HCT116 (cell line): ENCODE measurements around the gene EVC2. TPM values are rescaled to one million over a fixed set of nuclear protein-coding genes. Genes with fewer than 3 reads are reported as not detected.

Experiments used
- ATAC-seq: fragments of 200-7000 bp; cut with Tn5 transposase; 2 replicates; pipeline ENCODE4 v1.9.1; 2020; ENCODE audit warnings: mild to moderate bottlenecking, moderate library complexity
- BruUV-seq: library from RNA; stranded (reverse); fragments of 400-500 nt; replicated peaks from 2 replicates; lab custom pipeline; 2021; lab: Mats Ljungman, UMichigan
- CTCF ChIA-PET: fragments of 300-600 bp; sonication (Branson Sonifier 250); formaldehyde crosslinking; loops from one replicate; lab custom pipeline; 2021; ENCODE audit warnings: antibody characterized with exemption; lab: Charles Lee
- POLR2A ChIA-PET: fragments of 300-600, 350-600 bp; sonication (Branson Sonifier 250); formaldehyde crosslinking; loops from one replicate; lab custom pipeline; 2021; ENCODE audit warnings: antibody characterized with exemption; lab: Charles Lee
- RAD21 ChIA-PET, 2 experiments: fragments of 300-600 bp; sonication (Branson Sonifier 250); formaldehyde crosslinking; loops; one replicate each; lab custom pipeline; 2023; ENCODE audit warnings: low total read pairs in 2 of 2; ENCODE audit not compliant: uncharacterized antibody in 2 of 2, unreplicated experiment in 2 of 2, low non-redundant PET in 1 of 2; lab: Charles Lee
- DNase-seq: peaks from one replicate; pipeline ENCODE4 v3.0.0-alpha.2; 2010; ENCODE audit warnings: low read depth, low spot score
- H2AFZ ChIP-seq: fragments of 200-600 bp; shearing (Covaris generic), sonication (generic); 2 replicates; pipeline ENCODE4 v1.6.1; 2017; ENCODE audit warnings: low read depth, mixed run types, mixed read lengths, antibody characterized with exemption, low read length; ENCODE audit not compliant: poor library complexity, severe bottlenecking
- H3K27ac ChIP-seq: 2 replicates; pipeline ENCODE4 v1.5.1; 2012; ENCODE audit warnings: low read depth, low read length
- H3K27me3 ChIP-seq: fragments of 200-600 bp; sonication (generic); 2 replicates; pipeline ENCODE4 v1.6.1; 2016; ENCODE audit warnings: mixed run types, low read length, mixed read lengths; ENCODE audit not compliant: insufficient read depth
- H3K36me3 ChIP-seq, 2 experiments: fragments of 200-500 bp in 1 of 2; fragments of 200-600 bp in 1 of 2; sonication (Bioruptor generic) in 1 of 2; sonication (generic) in 1 of 2; 2 replicates each; pipeline versions ENCODE4 v1.5.1 to v1.6.1; 2014 to 2016; ENCODE audit warnings: low read length in 2 of 2, inconsistent platforms in 1 of 2, mixed read lengths in 1 of 2, mixed run types in 1 of 2; ENCODE audit not compliant: insufficient read depth in 2 of 2, control insufficient read depth in 1 of 2
- H3K4me1 ChIP-seq, 2 experiments: fragments of 200-600 bp in 1 of 2; sonication (generic) in 1 of 2; 2 replicates each; pipeline versions ENCODE4 v1.5.1 to v1.6.1; 2012 to 2017; ENCODE audit warnings: low read length in 2 of 2, inconsistent platforms in 1 of 2, mild to moderate bottlenecking in 1 of 2, mixed read lengths in 1 of 2, mixed run types in 1 of 2, moderate library complexity in 1 of 2; ENCODE audit not compliant: insufficient read depth in 2 of 2, control insufficient read depth in 1 of 2
- H3K4me2 ChIP-seq: fragments of 200-600 bp; sonication (generic); 2 replicates; pipeline ENCODE4 v1.6.1; 2017; ENCODE audit warnings: mixed run types, low read length, mixed read lengths
- H3K4me3 ChIP-seq, 2 experiments: fragments of 200-600 bp in 1 of 2; sonication (generic) in 1 of 2; replicated peaks in 1 of 2; 2 replicates each; pipeline ENCODE4 v1.5.1; 2011 to 2016; ENCODE audit warnings: low read length in 2 of 2, control low read depth in 1 of 2, low read depth in 1 of 2, mild to moderate bottlenecking in 1 of 2, mixed read lengths in 1 of 2, mixed run types in 1 of 2
- H3K79me2 ChIP-seq: fragments of 200-600 bp; sonication (generic); 2 replicates; pipeline ENCODE4 v1.6.1; 2017; ENCODE audit warnings: mild to moderate bottlenecking, mixed run types, low read length, moderate library complexity, mixed read lengths; ENCODE audit not compliant: insufficient read depth
- H3K9ac ChIP-seq: fragments of 200-600 bp; sonication (generic); 2 replicates; pipeline ENCODE4 v1.6.1; 2016; ENCODE audit warnings: low read length, mixed read lengths
- H3K9me2 ChIP-seq: fragments of 200-600 bp; sonication (generic), shearing (Covaris generic); 2 replicates; pipeline ENCODE4 v1.6.1; 2017; ENCODE audit warnings: mixed run types, mild to moderate bottlenecking, moderate library complexity; ENCODE audit not compliant: insufficient read depth
- H3K9me3 ChIP-seq, 2 experiments: fragments of 200-500 bp in 1 of 2; fragments of 200-600 bp in 1 of 2; sonication (Bioruptor generic) in 1 of 2; sonication (generic) in 1 of 2; 2 replicates each; pipeline ENCODE4 v1.6.1; 2014 to 2017; ENCODE audit warnings: low read length in 2 of 2, mixed read lengths in 2 of 2, inconsistent platforms in 1 of 2, low read depth in 1 of 2, mild to moderate bottlenecking in 1 of 2, mixed run types in 1 of 2, moderate library complexity in 1 of 2; ENCODE audit not compliant: control insufficient read depth in 1 of 2, insufficient read depth in 1 of 2
- H4K20me1 ChIP-seq: fragments of 200-600 bp; sonication (generic), shearing (Covaris generic); 2 replicates; pipeline ENCODE4 v1.6.1; 2017; ENCODE audit warnings: mixed run types, mild to moderate bottlenecking, moderate library complexity; ENCODE audit not compliant: insufficient read depth
- ATF3 ChIP-seq: IDR thresholded peaks from 2 replicates; pipeline ENCODE4 v1.6.1; 2012
- CBX3 ChIP-seq: IDR thresholded peaks from 2 replicates; pipeline ENCODE4 v1.6.1; 2012; ENCODE audit warnings: low read depth
- CEBPB ChIP-seq: IDR thresholded peaks from 2 replicates; pipeline ENCODE4 v1.6.1; 2012; ENCODE audit warnings: low read depth
- CTCF ChIP-seq, 3 experiments: fragments of 200-600 bp in 1 of 3; sonication (generic) in 1 of 3; IDR thresholded peaks in 2 of 3; conservative IDR thresholded peaks in 1 of 3; 2 replicates each; pipeline ENCODE4 v1.5.1; 2012 to 2017; ENCODE audit warnings: low read depth in 2 of 3, low read length in 2 of 3, antibody characterized with exemption in 1 of 3, borderline replicate concordance in 1 of 3, control low read depth in 1 of 3, mild to moderate bottlenecking in 1 of 3, mixed read lengths in 1 of 3, mixed run types in 1 of 3, moderate library complexity in 1 of 3; ENCODE audit not compliant: insufficient read depth in 1 of 3
- ELF1 ChIP-seq: IDR thresholded peaks from 2 replicates; pipeline ENCODE4 v1.6.1; 2012; ENCODE audit warnings: low read depth, borderline replicate concordance
- FOSL1 ChIP-seq: IDR thresholded peaks from 2 replicates; pipeline ENCODE4 v1.6.1; 2012; ENCODE audit warnings: low read depth
- JUND ChIP-seq: IDR thresholded peaks from 2 replicates; pipeline ENCODE4 v1.6.1; 2012
- RAD21 ChIP-seq: IDR thresholded peaks from 2 replicates; pipeline ENCODE4 v1.6.1; 2012; ENCODE audit warnings: low read depth, mild to moderate bottlenecking
- SIN3A ChIP-seq: IDR thresholded peaks from 2 replicates; pipeline ENCODE4 v1.6.1; 2012; ENCODE audit warnings: low read depth
- SP1 ChIP-seq: IDR thresholded peaks from 2 replicates; pipeline ENCODE4 v1.6.1; 2012; ENCODE audit warnings: low read depth
- SRF ChIP-seq: IDR thresholded peaks from 2 replicates; pipeline ENCODE4 v1.6.1; 2012; ENCODE audit warnings: low read depth
- YY1 ChIP-seq: IDR thresholded peaks from 2 replicates; pipeline ENCODE4 v1.6.1; 2011; ENCODE audit warnings: low read length, low read depth, moderate library complexity, mild to moderate bottlenecking; ENCODE audit not compliant: insufficient replicate concordance; ENCODE audit errors: extremely low read depth
- ZBTB33 ChIP-seq: IDR thresholded peaks from 2 replicates; pipeline ENCODE4 v1.6.1; 2011; ENCODE audit warnings: mild to moderate bottlenecking, low read length, moderate library complexity; ENCODE audit not compliant: insufficient replicate concordance; ENCODE audit errors: extremely low read depth
- ZNF274 ChIP-seq: fragments of 200-500 bp; sonication (Bioruptor generic); IDR thresholded peaks from 2 replicates; pipeline ENCODE4 v1.6.1; 2014; ENCODE audit warnings: mild to moderate bottlenecking, low read depth, low read length, inconsistent platforms
- intact Hi-C: fragments of 100-400 bp; cut with micrococcal nuclease; formaldehyde crosslinking; loops from 2 replicates; pipeline ENCODE4 v1.10.0; 2022
- total RNA-seq: library from RNA; stranded (reverse); gene quantifications from one replicate; pipeline ENCODE4 v1.2.1, GENCODE V29; 2021; ENCODE audit not compliant: unreplicated experiment
- TF ChIP-seq, protein P1 (sequence below): IDR thresholded peaks from 2 replicates; pipeline ENCODE4 v1.6.1; 2012

The EVC2 gene
- total RNA-seq, 1 experiment from 2014 or later, result not detected

- peaks cover 21% of the 10 kb centered on the region; the same call in 1 of the 2 replicates for H3K27me3 ChIP-seq
- H3K9ac ChIP-seq, result no peak overlapping the region
- TF ChIP-seq CBX3 (no peak), RAD21 (no peak), YY1 (no peak), SIN3A (no peak), ZBTB33 (no peak), SRF (no peak), CEBPB (no peak), ATF3 (no peak), FOSL1 (no peak), JUND (no peak), SP1 (no peak), ZNF274 (no peak), CTCF (IDR thresholded peaks at IDR 0.05 in 2 of 3, conservative IDR thresholded peaks at IDR 0.05 in 1 of 3; ENCODE audit: borderline replicate concordance in 1 of 3, insufficient read depth in 1 of 3, low read depth in 2 of 3, low read length in 2 of 3) (no peak), ELF1 (no peak)
- TF ChIP-seq, protein P1, sequence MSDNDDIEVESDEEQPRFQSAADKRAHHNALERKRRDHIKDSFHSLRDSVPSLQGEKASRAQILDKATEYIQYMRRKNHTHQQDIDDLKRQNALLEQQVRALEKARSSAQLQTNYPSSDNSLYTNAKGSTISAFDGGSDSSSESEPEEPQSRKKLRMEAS, result no peak
- ChIA-PET RAD21 (no interaction called here), CTCF (no interaction called here), POLR2A (no interaction called here)
- no peaks in the 10 kb centered on the region for H4K20me1 ChIP-seq
- BruUV-seq, result no TSS peak
- no peak overlapping the region for H3K27ac ChIP-seq
- intact Hi-C loops, result no loop called here
- no peak overlapping the region for H3K4me2 ChIP-seq
- H3K4me1 ChIP-seq, result no peaks in the 10 kb centered on the region
- ATAC-seq (no peak), DNase-seq (no peak)
- no peak overlapping the region for H3K4me3 ChIP-seq
- no peaks in the 10 kb centered on the region; a peak in 1 of 4 replicates for H3K36me3 ChIP-seq
- H3K79me2 ChIP-seq, result no peaks in the 10 kb centered on the region
- no peak overlapping the region for H2AFZ ChIP-seq
- no peaks in the 10 kb centered on the region for H3K9me2 ChIP-seq
- H3K9me3 ChIP-seq, result no peaks in the 10 kb centered on the region
These were observed 76.8 kb downstream of the EVC2 start for GRCh38 chr4:5631352-5632065.
